ENCODE measurements around the gene ASIC2.
"Not testable (repeated sequence)": the region's sequence is repeated elsewhere in the genome, so short reads cannot be mapped to it uniquely, and the experiment has no call there.

ASIC2 gene

DNA sequence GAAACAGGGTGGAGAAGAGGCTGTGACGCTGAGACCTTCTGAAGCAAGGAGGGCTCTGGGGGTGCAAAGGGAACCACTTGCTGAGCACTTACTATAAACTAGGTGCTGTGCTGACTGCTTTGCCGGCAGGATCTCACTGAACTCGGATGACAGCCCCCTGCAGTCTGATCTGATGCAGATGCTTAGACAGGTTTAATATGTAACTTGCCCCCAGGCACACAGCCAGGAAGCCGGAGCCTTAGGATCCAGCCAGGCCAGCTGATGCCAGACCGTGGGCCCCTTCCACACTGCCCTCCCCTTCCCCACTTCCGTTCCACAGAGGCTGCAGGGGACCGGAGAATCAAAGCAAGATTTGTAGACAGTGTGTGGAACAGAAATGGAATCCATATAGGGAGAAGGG lies 278.3 kb downstream of the ASIC2 start:
- no peak for DNase-seq

DNA sequence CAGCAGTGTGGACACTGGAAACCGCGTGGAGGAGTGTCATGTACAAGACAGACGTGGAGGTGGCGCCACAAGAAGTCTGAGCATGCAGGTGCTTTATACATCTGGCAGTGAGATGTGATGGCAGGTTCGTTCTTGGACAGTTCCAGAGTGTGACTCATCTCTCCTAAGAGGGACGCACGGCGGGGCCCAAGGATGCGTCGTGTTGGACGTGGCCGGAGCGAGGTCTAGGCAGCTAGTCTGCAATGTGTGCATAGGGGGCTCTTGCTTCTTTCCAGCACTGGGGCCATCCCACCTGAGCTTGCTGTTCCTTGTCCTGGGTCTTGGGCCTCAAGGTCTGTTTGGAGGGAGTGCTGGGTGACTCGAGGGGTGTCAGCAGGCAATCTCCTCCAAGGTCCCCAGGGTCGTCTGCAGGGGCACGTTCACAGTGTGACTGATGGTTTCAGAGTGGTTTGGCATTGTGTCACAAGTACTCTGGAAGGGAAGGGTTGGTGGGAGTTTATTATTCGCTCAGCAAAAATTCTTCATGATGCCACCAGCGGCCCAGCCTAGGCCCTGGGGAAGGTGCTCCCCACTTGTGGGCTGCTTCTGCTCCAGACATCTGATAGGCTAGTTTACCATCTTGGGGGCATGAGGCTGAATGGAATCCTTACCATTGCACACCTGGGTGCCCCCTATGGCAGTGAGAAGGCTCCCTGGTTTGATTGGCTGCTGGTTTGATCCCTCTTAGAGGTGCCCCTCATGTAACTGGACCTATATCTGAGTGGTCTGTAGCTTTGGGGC lies 279.3 kb downstream of the ASIC2 start:
- DNase-seq = no peak

- no peak for DNase-seq
These were observed 280.5 kb downstream of the ASIC2 start for GRCh38 chr17:33012522-33013033.

DNA sequence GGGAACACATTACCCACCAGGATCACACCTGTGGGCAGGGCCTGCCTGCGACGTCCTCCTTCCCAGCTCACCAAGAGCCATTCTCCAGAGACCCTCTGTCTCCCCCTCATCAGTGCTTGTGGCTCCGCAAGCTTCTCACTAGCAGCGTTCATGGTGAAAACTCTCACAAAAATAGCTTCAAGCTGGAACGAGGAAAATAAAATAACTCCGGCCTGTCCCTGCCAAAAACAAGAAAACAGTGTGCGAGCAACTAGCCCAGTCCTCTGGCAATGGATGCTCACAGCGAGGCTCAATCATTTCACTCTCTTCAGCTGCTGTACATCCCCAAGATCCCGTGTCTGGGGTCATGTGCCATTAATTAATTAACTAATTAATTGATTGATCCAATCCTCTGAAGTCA lies 283.5 kb downstream of the ASIC2 start:
- no peak for DNase-seq

DNA sequence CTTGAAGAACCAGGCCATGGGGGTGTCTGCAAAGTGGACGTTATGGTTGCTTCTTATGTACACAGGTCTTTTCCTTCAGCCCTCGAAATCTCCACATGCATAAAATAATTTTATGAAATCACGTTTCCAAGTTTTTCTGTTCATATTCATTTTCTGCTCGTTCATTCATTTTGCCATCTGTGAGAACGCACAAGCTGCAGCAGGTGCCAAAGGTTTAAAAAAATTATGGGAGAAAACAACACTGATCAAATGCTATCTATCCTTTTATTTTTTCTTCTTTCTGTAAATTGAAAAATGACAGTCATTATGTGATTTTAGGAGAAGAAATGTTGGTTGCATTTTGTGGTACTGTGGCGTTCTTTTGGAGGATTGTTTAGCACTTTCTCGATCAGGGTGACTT lies 285.9 kb downstream of the ASIC2 start:
- no peak for DNase-seq

DNA sequence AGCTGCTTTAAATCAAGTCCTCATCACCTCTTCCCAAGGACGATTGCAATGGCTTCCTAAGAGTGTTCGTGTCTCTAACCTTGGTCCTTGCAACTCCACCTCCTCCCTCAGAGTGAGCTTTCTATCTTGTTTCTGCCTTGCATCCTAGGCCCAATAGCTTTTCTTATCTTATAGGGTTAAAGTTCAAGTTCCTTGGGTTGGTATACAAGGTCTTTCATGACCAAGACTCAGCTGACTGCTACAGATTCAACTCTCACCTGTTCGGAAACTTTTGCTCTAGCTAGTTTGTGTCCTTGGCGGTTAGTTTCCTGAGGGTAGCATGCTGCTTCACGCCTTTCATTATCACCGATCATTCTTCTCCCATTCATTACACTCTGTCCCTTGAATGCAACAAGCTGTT lies 290.8 kb downstream of the ASIC2 start:
- DNase-seq = no peak

GRCh38 chr17:32998887-32999228 lies 294.2 kb downstream of the ASIC2 start:
- no peak for DNase-seq

DNA sequence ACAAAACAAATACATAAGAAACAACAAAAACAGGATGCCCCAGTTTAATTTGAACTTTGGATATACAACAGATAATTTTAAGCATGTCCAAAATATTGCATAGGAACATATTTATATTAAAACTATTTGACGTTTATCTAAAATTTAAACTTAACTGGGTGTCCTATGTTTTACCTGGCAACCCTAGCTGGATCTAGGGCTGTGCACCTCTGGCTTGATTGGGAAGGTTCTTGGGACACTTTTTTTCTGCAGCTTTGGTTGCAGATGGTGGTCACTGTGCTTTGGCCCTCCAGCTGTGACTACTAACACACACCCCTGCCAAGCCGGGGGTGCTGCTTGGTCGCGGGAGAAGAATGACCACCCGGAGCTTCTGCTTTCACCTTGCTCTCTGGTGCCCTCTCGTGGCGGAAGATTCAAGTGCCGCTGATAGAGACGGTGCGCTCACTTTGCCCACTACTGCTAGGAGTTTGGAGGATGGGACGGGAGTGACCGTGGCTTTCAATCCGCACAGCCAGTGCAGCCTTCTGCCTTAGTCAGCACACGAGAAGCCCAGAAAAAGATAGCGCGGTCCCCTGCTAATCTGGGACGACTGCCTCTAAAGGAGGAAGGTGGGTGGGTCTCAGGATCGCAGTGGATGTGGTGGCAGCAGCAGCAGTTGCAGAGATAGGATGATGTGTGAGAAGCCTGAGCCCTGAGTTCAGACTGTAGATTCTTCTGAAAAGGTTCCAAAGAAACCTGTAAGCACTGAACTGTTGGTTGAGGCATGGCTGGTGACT lies 294.8 kb downstream of the ASIC2 start:
- DNase-seq = peak; percentile 39

DNA sequence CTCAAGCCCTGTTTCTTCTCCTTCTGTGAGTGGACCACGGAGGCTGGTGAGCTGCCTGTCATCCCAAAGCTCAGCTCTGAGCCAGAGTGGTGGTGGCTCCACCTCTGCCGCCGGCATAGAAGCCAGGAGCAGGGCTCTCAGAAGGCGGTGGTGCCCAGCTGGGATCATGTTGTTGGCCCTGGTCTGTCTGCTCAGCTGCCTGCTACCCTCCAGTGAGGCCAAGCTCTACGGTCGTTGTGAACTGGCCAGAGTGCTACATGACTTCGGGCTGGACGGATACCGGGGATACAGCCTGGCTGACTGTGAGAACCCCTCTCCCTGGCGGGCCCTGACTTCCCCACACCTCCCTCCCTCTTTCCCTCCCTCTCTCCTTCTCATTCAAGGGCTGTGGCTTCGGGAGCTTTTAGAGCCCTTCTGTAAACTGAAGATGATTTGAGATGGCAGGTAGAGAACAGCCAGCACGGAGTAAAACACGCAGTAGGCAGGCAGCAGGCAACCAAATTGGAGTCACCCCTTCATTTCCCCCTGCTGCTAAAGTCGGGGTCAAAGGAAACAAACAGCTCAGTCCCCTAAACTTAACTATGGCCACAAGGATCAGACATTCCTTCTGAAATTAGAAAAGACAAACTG lies 297.6 kb downstream of the ASIC2 start:
- no peak for DNase-seq

DNA sequence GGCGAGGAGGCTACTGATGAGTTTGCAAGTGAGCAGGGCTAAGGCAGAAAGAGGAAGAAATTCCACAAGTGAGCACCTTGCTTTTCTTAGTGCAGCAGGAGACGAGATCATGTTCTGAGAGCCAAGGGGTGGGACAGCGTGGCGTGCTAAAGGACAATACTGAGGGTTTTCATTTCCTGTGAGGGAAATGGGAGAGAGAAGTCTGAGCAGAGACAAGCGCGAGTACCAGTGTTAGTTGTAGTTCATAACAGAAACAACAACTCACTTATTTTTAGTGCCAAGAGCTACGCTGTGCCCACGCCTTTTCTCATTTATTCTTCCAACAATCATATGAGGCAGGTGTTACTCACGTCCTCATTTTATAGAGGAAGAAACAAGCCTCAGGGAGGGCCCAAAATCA lies 299.1 kb downstream of the ASIC2 start:
- no peak for DNase-seq

GRCh38 chr17:32992321-32993033 lies 300.6 kb downstream of the ASIC2 start:
- DNase-seq = no peak

GRCh38 chr17:32988481-32989101 lies 304.5 kb downstream of the ASIC2 start:
- no peak for DNase-seq

GRCh38 chr17:32987868-32988267 lies 305.2 kb downstream of the ASIC2 start:
- not testable (repeated sequence) for DNase-seq

DNA sequence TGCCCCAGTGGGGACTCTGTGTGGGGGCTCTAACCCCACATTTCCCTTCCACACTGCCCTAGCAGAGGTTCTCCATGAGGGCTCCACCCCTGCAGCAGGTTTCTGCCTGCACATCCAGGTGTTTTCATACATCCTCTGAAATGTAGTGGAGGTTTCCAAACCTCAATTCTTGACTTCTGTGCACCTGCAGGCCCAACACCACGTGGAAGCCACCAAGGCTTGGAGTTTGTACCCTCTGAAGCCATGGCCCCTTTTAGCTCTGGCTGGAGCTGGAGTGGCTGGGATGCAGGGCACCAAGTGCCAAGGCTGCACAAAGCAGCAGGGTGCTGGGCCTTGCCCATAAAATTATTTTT lies 305.7 kb downstream of the ASIC2 start:
- not testable (repeated sequence) for DNase-seq

GRCh38 chr17:32985050-32985756 lies 307.9 kb downstream of the ASIC2 start:
- no peak for DNase-seq

- DNase-seq = not testable (repeated sequence)
These were observed 311.5 kb downstream of the ASIC2 start for GRCh38 chr17:32981611-32982010.

- no peak for DNase-seq
These were observed 312.9 kb downstream of the ASIC2 start for GRCh38 chr17:32980230-32980629.

- no peak for DNase-seq
These were observed 316.5 kb downstream of the ASIC2 start for GRCh38 chr17:32976605-32977004.

DNA sequence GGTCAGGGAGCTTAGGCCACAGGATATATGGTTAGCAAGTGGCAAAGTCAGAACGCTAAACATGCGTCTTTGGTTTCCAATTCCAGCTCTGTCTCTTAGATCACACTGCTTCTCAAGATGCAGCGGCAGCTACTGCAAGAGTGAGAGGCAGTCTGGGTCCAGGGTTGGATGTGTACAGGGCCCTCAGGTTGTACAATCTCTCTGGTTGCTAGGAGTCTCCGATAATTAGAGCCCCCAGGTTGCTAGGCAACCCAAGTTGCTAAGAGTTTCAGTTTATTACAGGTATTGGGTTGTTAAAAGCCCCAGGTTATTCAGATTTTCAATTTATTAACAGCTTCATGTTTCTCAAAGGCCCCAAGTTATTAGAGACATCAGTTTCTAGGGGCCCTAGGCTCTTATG lies 317.0 kb downstream of the ASIC2 start:
- DNase-seq = no peak

GRCh38 chr17:32971171-32971570 lies 321.9 kb downstream of the ASIC2 start:
- DNase-seq = no peak

DNA sequence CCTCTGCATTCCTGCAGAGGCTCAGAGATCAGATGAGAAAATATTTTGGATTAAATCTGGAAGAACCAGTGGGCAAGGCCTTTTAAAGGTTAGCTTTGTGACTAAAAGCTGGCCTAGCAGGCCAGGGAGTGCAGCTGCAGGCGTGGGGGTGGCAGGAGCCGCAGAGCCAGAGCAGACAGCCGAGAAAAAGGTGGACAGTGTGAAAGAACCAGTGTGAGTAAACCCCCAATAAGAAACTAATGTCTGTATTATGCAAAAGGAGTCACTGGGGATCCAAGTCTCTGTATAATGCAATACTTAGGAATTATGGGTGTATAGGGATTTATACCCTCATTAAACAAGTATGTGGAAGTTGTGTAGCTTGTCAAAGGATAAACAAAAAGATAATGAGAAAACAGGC lies 322.8 kb downstream of the ASIC2 start:
- no peak for DNase-seq

DNA sequence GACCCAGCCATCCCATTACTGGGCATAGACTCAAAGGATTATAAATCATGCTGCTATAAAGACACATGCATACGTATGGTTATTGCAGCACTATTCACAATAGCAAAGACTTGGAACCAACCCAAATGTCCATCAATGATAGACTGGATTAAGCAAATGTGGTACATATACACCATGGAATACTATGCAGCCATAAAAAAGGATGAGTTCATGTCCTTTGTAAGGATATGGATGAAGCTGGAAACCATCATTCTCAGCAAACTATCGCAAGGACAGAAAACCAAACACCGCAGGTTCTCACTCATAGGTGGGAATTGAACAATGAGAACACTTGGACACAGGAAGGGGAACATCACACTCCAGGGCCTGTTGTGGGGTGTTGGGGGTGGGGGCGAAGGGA lies 323.9 kb downstream of the ASIC2 start:
- DNase-seq = not testable (repeated sequence)
